ENCODE data around the gene NPTN.
"Not testable (repeated sequence)": the region's sequence is repeated elsewhere in the genome, so short reads cannot be mapped to it uniquely, and the experiment has no call there.

Gene NPTN

GRCh38 chr15:73674587-73674986 is 41.4 kb upstream of the NPTN start:
- Histone ChIP-seq H3K27ac (ENCODE audit: low read depth, low read length) (no peak overlapping the region), H2AFZ (ENCODE audit: low read length, unreplicated experiment) (no peak overlapping the region), H3K4me3 (ENCODE audit: low read depth, low read length) (no peak overlapping the region)

GRCh38 chr15:73660455-73660854 is 27.3 kb upstream of the NPTN start:
- peaks cover 7% of the 10 kb centered on the region; the same call in 1 of the 2 replicates for H3K27me3 ChIP-seq (ENCODE audit: insufficient read depth, low read length)
- no peak overlapping the region for H2AFZ ChIP-seq (ENCODE audit: low read length, unreplicated experiment)
- no peak overlapping the region for H3K4me3 ChIP-seq (ENCODE audit: low read depth, low read length)
- H3K36me3 ChIP-seq (ENCODE audit: insufficient read depth, low read length): no peaks in the 10 kb centered on the region
- no peaks in the 10 kb centered on the region for H3K79me2 ChIP-seq (ENCODE audit: control insufficient read depth, insufficient read depth, low read length, unreplicated experiment)
- no peaks in the 10 kb centered on the region for H3K4me1 ChIP-seq (ENCODE audit: control insufficient read depth, insufficient read depth, low read length, unreplicated experiment)
- H3K27ac ChIP-seq (ENCODE audit: low read depth, low read length): no peak overlapping the region

More at GRCh38 chr15:73674587-73674986, 41.4 kb upstream of the NPTN start:
- Histone ChIP-seq H3K27me3 (ENCODE audit: insufficient read depth, low read length) (peaks cover 50% of the 10 kb centered on the region), H3K4me1 (ENCODE audit: control insufficient read depth, insufficient read depth, low read length, unreplicated experiment) (no peaks in the 10 kb centered on the region), H3K79me2 (ENCODE audit: control insufficient read depth, insufficient read depth, low read length, unreplicated experiment) (no peaks in the 10 kb centered on the region), H3K36me3 (ENCODE audit: insufficient read depth, low read length) (no peaks in the 10 kb centered on the region)

GRCh38 chr15:73658645-73659044 is 25.5 kb upstream of the NPTN start:
- Histone ChIP-seq H3K36me3 (ENCODE audit: insufficient read depth, low read length) (no peaks in the 10 kb centered on the region), H3K27ac (ENCODE audit: low read depth, low read length) (no peak overlapping the region), H3K27me3 (ENCODE audit: insufficient read depth, low read length) (peaks cover 7% of the 10 kb centered on the region; the same call in 1 of the 2 replicates), H3K4me3 (ENCODE audit: low read depth, low read length) (no peak overlapping the region), H2AFZ (ENCODE audit: low read length, unreplicated experiment) (no peak overlapping the region), H3K4me1 (ENCODE audit: control insufficient read depth, insufficient read depth, low read length, unreplicated experiment) (no peaks in the 10 kb centered on the region), H3K79me2 (ENCODE audit: control insufficient read depth, insufficient read depth, low read length, unreplicated experiment) (no peaks in the 10 kb centered on the region)

- no peaks in the 10 kb centered on the region for H3K36me3 ChIP-seq (ENCODE audit: insufficient read depth, low read length)
- H3K4me3 ChIP-seq (ENCODE audit: low read depth, low read length): no peak overlapping the region
- H2AFZ ChIP-seq (ENCODE audit: low read length, unreplicated experiment): no peak overlapping the region
- no peaks in the 10 kb centered on the region for H3K79me2 ChIP-seq (ENCODE audit: control insufficient read depth, insufficient read depth, low read length, unreplicated experiment)
- H3K27ac ChIP-seq (ENCODE audit: low read depth, low read length): no peak overlapping the region
- H3K27me3 ChIP-seq (ENCODE audit: insufficient read depth, low read length): peaks cover 7% of the 10 kb centered on the region; the same call in 1 of the 2 replicates
- peaks cover 7% of the 10 kb centered on the region for H3K4me1 ChIP-seq (ENCODE audit: control insufficient read depth, insufficient read depth, low read length, unreplicated experiment)
Observed at GRCh38 chr15:73655724-73656123, 22.5 kb upstream of the NPTN start.

GRCh38 chr15:73654659-73655058 is 21.5 kb upstream of the NPTN start:
- Histone ChIP-seq H3K36me3 (ENCODE audit: insufficient read depth, low read length) (no peaks in the 10 kb centered on the region), H3K4me3 (ENCODE audit: low read depth, low read length) (no peak overlapping the region), H3K27ac (ENCODE audit: low read depth, low read length) (no peak overlapping the region)

GRCh38 chr15:73650416-73651126 is 17.4 kb upstream of the NPTN start:
- no peaks in the 10 kb centered on the region for H3K36me3 ChIP-seq (ENCODE audit: insufficient read depth, low read length)
- no peaks in the 10 kb centered on the region for H3K27me3 ChIP-seq (ENCODE audit: insufficient read depth, low read length)
- H3K27ac ChIP-seq (ENCODE audit: low read depth, low read length): peak overlapping the region; percentile 86
- peaks cover 16% of the 10 kb centered on the region for H3K4me1 ChIP-seq (ENCODE audit: control insufficient read depth, insufficient read depth, low read length, unreplicated experiment)
- H2AFZ ChIP-seq (ENCODE audit: low read length, unreplicated experiment): peak overlapping the region; percentile 27
- H3K4me3 ChIP-seq (ENCODE audit: low read depth, low read length): no peak overlapping the region
- H3K79me2 ChIP-seq (ENCODE audit: control insufficient read depth, insufficient read depth, low read length, unreplicated experiment): no peaks in the 10 kb centered on the region

More at GRCh38 chr15:73654659-73655058, 21.5 kb upstream of the NPTN start:
- Histone ChIP-seq H3K4me1 (ENCODE audit: control insufficient read depth, insufficient read depth, low read length, unreplicated experiment) (peaks cover 13% of the 10 kb centered on the region), H3K27me3 (ENCODE audit: insufficient read depth, low read length) (peaks cover 6% of the 10 kb centered on the region; the same call in 1 of the 2 replicates), H2AFZ (ENCODE audit: low read length, unreplicated experiment) (no peak overlapping the region), H3K79me2 (ENCODE audit: control insufficient read depth, insufficient read depth, low read length, unreplicated experiment) (no peaks in the 10 kb centered on the region)

GRCh38 chr15:73648014-73648295 is 14.8 kb upstream of the NPTN start:
- Histone ChIP-seq H2AFZ (ENCODE audit: low read length, unreplicated experiment) (no peak overlapping the region), H3K4me1 (ENCODE audit: control insufficient read depth, insufficient read depth, low read length, unreplicated experiment) (peaks cover 16% of the 10 kb centered on the region), H3K79me2 (ENCODE audit: control insufficient read depth, insufficient read depth, low read length, unreplicated experiment) (no peaks in the 10 kb centered on the region), H3K36me3 (ENCODE audit: insufficient read depth, low read length) (no peaks in the 10 kb centered on the region), H3K4me3 (ENCODE audit: low read depth, low read length) (no peak overlapping the region), H3K27me3 (ENCODE audit: insufficient read depth, low read length) (no peaks in the 10 kb centered on the region), H3K27ac (ENCODE audit: low read depth, low read length) (no peak overlapping the region)

- Histone ChIP-seq H2AFZ (ENCODE audit: low read length, unreplicated experiment) (no peak overlapping the region), H3K79me2 (ENCODE audit: control insufficient read depth, insufficient read depth, low read length, unreplicated experiment) (no peaks in the 10 kb centered on the region), H3K27ac (ENCODE audit: low read depth, low read length) (no peak overlapping the region), H3K27me3 (ENCODE audit: insufficient read depth, low read length) (no peaks in the 10 kb centered on the region), H3K4me3 (ENCODE audit: low read depth, low read length) (no peak overlapping the region), H3K4me1 (ENCODE audit: control insufficient read depth, insufficient read depth, low read length, unreplicated experiment) (peaks cover 16% of the 10 kb centered on the region), H3K36me3 (ENCODE audit: insufficient read depth, low read length) (no peaks in the 10 kb centered on the region)
Observed at GRCh38 chr15:73647259-73648013, 14.2 kb upstream of the NPTN start.

- H3K4me1 ChIP-seq (ENCODE audit: control insufficient read depth, insufficient read depth, low read length, unreplicated experiment); H3K27ac ChIP-seq (ENCODE audit: low read depth, low read length): not testable (repeated sequence)
Observed at GRCh38 chr15:73639464-73639863, 6.3 kb upstream of the NPTN start.

GRCh38 chr15:73637527-73637926 is 4.3 kb upstream of the NPTN start:
- H2AFZ ChIP-seq (ENCODE audit: low read length, unreplicated experiment): no peak overlapping the region
- no peaks in the 10 kb centered on the region for H3K27me3 ChIP-seq (ENCODE audit: insufficient read depth, low read length)
- peaks cover 15% of the 10 kb centered on the region for H3K4me1 ChIP-seq (ENCODE audit: control insufficient read depth, insufficient read depth, low read length, unreplicated experiment)
- H3K36me3 ChIP-seq (ENCODE audit: insufficient read depth, low read length): no peaks in the 10 kb centered on the region
- H3K4me3 ChIP-seq (ENCODE audit: low read depth, low read length): no peak overlapping the region
- peaks cover 3% of the 10 kb centered on the region for H3K79me2 ChIP-seq (ENCODE audit: control insufficient read depth, insufficient read depth, low read length, unreplicated experiment)
- H3K27ac ChIP-seq (ENCODE audit: low read depth, low read length): no peak overlapping the region

More at GRCh38 chr15:73639464-73639863, 6.3 kb upstream of the NPTN start:
- H2AFZ ChIP-seq (ENCODE audit: low read length, unreplicated experiment); H3K36me3 ChIP-seq (ENCODE audit: insufficient read depth, low read length); H3K79me2 ChIP-seq (ENCODE audit: control insufficient read depth, insufficient read depth, low read length, unreplicated experiment); H3K27me3 ChIP-seq (ENCODE audit: insufficient read depth, low read length); H3K4me3 ChIP-seq (ENCODE audit: low read depth, low read length): not testable (repeated sequence)

GRCh38 chr15:73633991-73634495 is 854 bp upstream of the NPTN start:
- peaks cover 37% of the 10 kb centered on the region for H3K4me1 ChIP-seq (ENCODE audit: control insufficient read depth, insufficient read depth, low read length, unreplicated experiment)
- no peaks in the 10 kb centered on the region for H3K36me3 ChIP-seq (ENCODE audit: insufficient read depth, low read length)
- peak overlapping the region; percentile 67 for H3K4me3 ChIP-seq (ENCODE audit: low read depth, low read length)
- no peaks in the 10 kb centered on the region for H3K27me3 ChIP-seq (ENCODE audit: insufficient read depth, low read length)
- H3K27ac ChIP-seq (ENCODE audit: low read depth, low read length): peak overlapping the region; percentile 93
- peak overlapping the region; percentile 16 for H2AFZ ChIP-seq (ENCODE audit: low read length, unreplicated experiment)
- peaks cover 38% of the 10 kb centered on the region for H3K79me2 ChIP-seq (ENCODE audit: control insufficient read depth, insufficient read depth, low read length, unreplicated experiment)
